Measurements from ENCODE around the gene CAMTA1.

DNA sequence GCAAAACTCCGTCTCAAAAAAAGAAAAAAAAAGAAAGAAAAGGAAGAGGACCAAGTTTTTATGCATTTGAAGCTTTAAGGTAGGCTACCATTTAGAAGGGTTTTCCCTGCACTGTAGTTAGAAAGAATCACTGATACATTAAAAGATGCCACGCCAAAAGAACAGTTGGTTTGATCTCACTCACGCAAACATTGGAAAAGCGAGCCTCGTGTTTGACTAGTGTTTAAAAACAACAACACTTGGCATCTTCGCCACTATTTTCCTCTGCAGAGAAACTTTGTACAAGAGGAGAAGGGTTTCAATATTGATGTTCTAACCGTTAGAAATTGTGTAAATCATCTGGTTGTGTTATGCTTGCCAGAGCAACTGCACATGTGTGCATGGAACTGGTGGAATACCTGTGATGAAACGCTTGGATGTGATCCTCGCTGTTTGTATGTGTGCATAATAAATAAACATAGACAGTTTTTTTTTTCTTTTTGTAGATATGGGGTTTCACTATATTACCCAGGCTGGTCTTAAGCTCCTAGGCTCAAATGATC lies 24.0 kb upstream of the CAMTA1 start:
- TF ChIP-seq, protein P1, sequence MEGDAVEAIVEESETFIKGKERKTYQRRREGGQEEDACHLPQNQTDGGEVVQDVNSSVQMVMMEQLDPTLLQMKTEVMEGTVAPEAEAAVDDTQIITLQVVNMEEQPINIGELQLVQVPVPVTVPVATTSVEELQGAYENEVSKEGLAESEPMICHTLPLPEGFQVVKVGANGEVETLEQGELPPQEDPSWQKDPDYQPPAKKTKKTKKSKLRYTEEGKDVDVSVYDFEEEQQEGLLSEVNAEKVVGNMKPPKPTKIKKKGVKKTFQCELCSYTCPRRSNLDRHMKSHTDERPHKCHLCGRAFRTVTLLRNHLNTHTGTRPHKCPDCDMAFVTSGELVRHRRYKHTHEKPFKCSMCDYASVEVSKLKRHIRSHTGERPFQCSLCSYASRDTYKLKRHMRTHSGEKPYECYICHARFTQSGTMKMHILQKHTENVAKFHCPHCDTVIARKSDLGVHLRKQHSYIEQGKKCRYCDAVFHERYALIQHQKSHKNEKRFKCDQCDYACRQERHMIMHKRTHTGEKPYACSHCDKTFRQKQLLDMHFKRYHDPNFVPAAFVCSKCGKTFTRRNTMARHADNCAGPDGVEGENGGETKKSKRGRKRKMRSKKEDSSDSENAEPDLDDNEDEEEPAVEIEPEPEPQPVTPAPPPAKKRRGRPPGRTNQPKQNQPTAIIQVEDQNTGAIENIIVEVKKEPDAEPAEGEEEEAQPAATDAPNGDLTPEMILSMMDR (optimal IDR thresholded peaks at IDR 0.05 in 1 of 3, IDR thresholded peaks at IDR 0.05 in 1 of 3, conservative IDR thresholded peaks at IDR 0.05 in 1 of 3; ENCODE audit: extremely low read depth in 1 of 3, insufficient read depth in 2 of 3, low read length in 3 of 3): no peak
- TF ChIP-seq EZH2 (IDR thresholded peaks at IDR 0.05; ENCODE audit: low read length): no peak

Data from keratinocyte (primary cell).